SK-N-SH (cell line): ENCODE data around the gene SHBG. TPM values are rescaled to one million over a fixed set of nuclear protein-coding genes. Genes with fewer than 3 reads are reported as not detected.

Experiments
- CTCF ChIA-PET: fragments of 300-600, 350-600 bp; formaldehyde crosslinking; extraction: SDS; loops from one replicate; lab custom pipeline; 2021; lab: Yijun Ruan, JAX
- POLR2A ChIA-PET: fragments of 350-600 bp; sonication (Branson Sonifier 250); formaldehyde crosslinking; extraction: SDS; loops from one replicate; lab custom pipeline; 2020; ENCODE audit warnings: antibody characterized with exemption, inconsistent platforms; lab: Yijun Ruan, JAX
- DNase-seq: peaks from one replicate; pipeline ENCODE4 v3.0.0; 2012
- H2AFZ ChIP-seq: fragments of 200-600 bp; sonication (generic); 2 replicates; pipeline ENCODE4 v1.8.1; 2016; ENCODE audit warnings: antibody characterized with exemption, mild to moderate bottlenecking, low read depth
- H3F3A ChIP-seq: fragments of 200-600 bp; sonication (generic); replicated peaks from 2 replicates; pipeline ENCODE3; 2016; ENCODE audit warnings: antibody characterized with exemption, mild to moderate bottlenecking; ENCODE audit not compliant: insufficient read depth
- H3K27ac ChIP-seq, 2 experiments: fragments of 200-500 bp in 1 of 2; fragments of 200-600 bp in 1 of 2; sonication (Bioruptor generic) in 1 of 2; sonication (generic), shearing (Covaris generic) in 1 of 2; 2 replicates each; pipeline versions ENCODE4 v1.5.1 to v1.6.1; 2014 to 2016; ENCODE audit warnings: low read depth in 2 of 2, inconsistent platforms in 1 of 2, low read length in 1 of 2, mild to moderate bottlenecking in 1 of 2, mixed read lengths in 1 of 2
- H3K27me3 ChIP-seq: fragments of 200-600 bp; sonication (generic), shearing (Covaris generic); 2 replicates; pipeline ENCODE4 v1.6.1; 2016; ENCODE audit warnings: mixed run types; ENCODE audit not compliant: insufficient read depth
- H3K36me3 ChIP-seq, 2 experiments: fragments of 200-500 bp in 1 of 2; fragments of 200-600 bp in 1 of 2; sonication (Bioruptor generic) in 1 of 2; sonication (generic) in 1 of 2; replicated peaks in 1 of 2; 2 replicates each; pipeline versions ENCODE3 to v1.5.1; 2014 to 2016; ENCODE audit warnings: low read length in 1 of 2, mild to moderate bottlenecking in 1 of 2; ENCODE audit not compliant: insufficient read depth in 2 of 2, control insufficient read depth in 1 of 2
- H3K4me1 ChIP-seq, 2 experiments: fragments of 200-500 bp in 1 of 2; fragments of 200-600 bp in 1 of 2; sonication (Bioruptor generic) in 1 of 2; sonication (generic), shearing (Covaris generic) in 1 of 2; 2 replicates each; pipeline versions ENCODE4 v1.5.1 to v1.6.1; 2014 to 2016; ENCODE audit warnings: low read depth in 1 of 2, low read length in 1 of 2, mixed run types in 1 of 2; ENCODE audit not compliant: insufficient read depth in 2 of 2, control insufficient read depth in 1 of 2
- H3K4me2 ChIP-seq: fragments of 200-600 bp; sonication (generic), shearing (Covaris generic); 2 replicates; pipeline ENCODE4 v1.6.1; 2017; ENCODE audit warnings: mixed run types
- H3K4me3 ChIP-seq, 2 experiments: fragments of 200-500 bp in 1 of 2; fragments of 200-600 bp in 1 of 2; sonication (Bioruptor generic) in 1 of 2; sonication (generic), shearing (Covaris generic) in 1 of 2; 2 replicates each; pipeline versions ENCODE4 v1.5.1 to v1.8.1; 2014 to 2016; ENCODE audit warnings: low read depth in 2 of 2, inconsistent platforms in 1 of 2, low read length in 1 of 2, mild to moderate bottlenecking in 1 of 2, mixed read lengths in 1 of 2, moderate library complexity in 1 of 2
- H3K79me2 ChIP-seq: fragments of 200-600 bp; sonication (generic); 2 replicates; pipeline ENCODE4 v1.8.1; 2017; ENCODE audit warnings: mild to moderate bottlenecking; ENCODE audit not compliant: insufficient read depth
- H3K9ac ChIP-seq: fragments of 200-600 bp; sonication (generic); 2 replicates; pipeline ENCODE4 v1.6.1; 2017; ENCODE audit warnings: mixed run types
- H3K9me2 ChIP-seq: fragments of 200-600 bp; sonication (generic); 2 replicates; pipeline ENCODE4 v1.6.1; 2017; ENCODE audit warnings: mixed run types
- H3K9me3 ChIP-seq: fragments of 200-600 bp; sonication (generic); 2 replicates; pipeline ENCODE4 v1.6.1; 2017; ENCODE audit warnings: mixed run types, mild to moderate bottlenecking, moderate library complexity
- H4K20me1 ChIP-seq: fragments of 200-600 bp; sonication (generic); 2 replicates; pipeline ENCODE4 v1.6.1; 2017; ENCODE audit warnings: mild to moderate bottlenecking, mixed run types; ENCODE audit not compliant: insufficient read depth
- CHD2 ChIP-seq: fragments of 150-350 bp; IDR thresholded peaks from 2 replicates; pipeline ENCODE4 v1.6.1; 2018; ENCODE audit warnings: low read length; ENCODE audit not compliant: partially characterized antibody
- ELF1 ChIP-seq: IDR thresholded peaks from 2 replicates; pipeline ENCODE4 v1.4.0; 2012
- FOSL2 ChIP-seq: IDR thresholded peaks from 2 replicates; pipeline ENCODE4 v1.4.0; 2012; ENCODE audit warnings: low read depth, mild to moderate bottlenecking, moderate library complexity, borderline replicate concordance
- FOXJ3 ChIP-seq: sonication (generic); formaldehyde crosslinking; IDR thresholded peaks from 2 replicates; pipeline ENCODE4 v1.5.1; 2020; ENCODE audit warnings: mild to moderate bottlenecking, missing genetic modification reagents
- GABPA ChIP-seq: IDR thresholded peaks from 2 replicates; pipeline ENCODE4 v1.4.0; 2012; ENCODE audit warnings: low read depth, mild to moderate bottlenecking
- JUND ChIP-seq: IDR thresholded peaks from 2 replicates; pipeline ENCODE4 v1.4.0; 2012
- MEF2A ChIP-seq: IDR thresholded peaks from 2 replicates; pipeline ENCODE4 v1.4.0; 2012; ENCODE audit warnings: low read depth, borderline replicate concordance
- MXI1 ChIP-seq: IDR thresholded peaks from 2 replicates; pipeline ENCODE4 v1.6.1; 2012; ENCODE audit warnings: mild to moderate bottlenecking, low read depth, low read length, improper control_type of control experiment
- NFIC ChIP-seq: IDR thresholded peaks from 2 replicates; pipeline ENCODE4 v1.4.0; 2012; ENCODE audit warnings: borderline replicate concordance
- RAD21 ChIP-seq: IDR thresholded peaks from 2 replicates; pipeline ENCODE4 v1.6.1; 2012; ENCODE audit warnings: mild to moderate bottlenecking, low read length
- RFX5 ChIP-seq: IDR thresholded peaks from 2 replicates; pipeline ENCODE4 v1.6.1; 2012; ENCODE audit warnings: mild to moderate bottlenecking, improper control_type of control experiment, low read length
- SIN3A ChIP-seq: IDR thresholded peaks from 2 replicates; pipeline ENCODE4 v1.6.1; 2012; ENCODE audit warnings: low read depth, mild to moderate bottlenecking, low read length, moderate library complexity, borderline replicate concordance
- SMC3 ChIP-seq: IDR thresholded peaks from 2 replicates; pipeline ENCODE4 v1.6.1; 2012; ENCODE audit warnings: low read depth, low read length, improper control_type of control experiment
- TCF12 ChIP-seq: IDR thresholded peaks from 2 replicates; pipeline ENCODE4 v1.4.0; 2012
- USF1 ChIP-seq: IDR thresholded peaks from 2 replicates; pipeline ENCODE4 v1.4.0; 2012; ENCODE audit warnings: low read depth, borderline replicate concordance
- USF2 ChIP-seq: fragments of 150-350 bp; IDR thresholded peaks from 2 replicates; pipeline ENCODE4 v1.6.1; 2017; ENCODE audit warnings: antibody characterized with exemption, low read length, low read depth, borderline replicate concordance
- YY1 ChIP-seq: IDR thresholded peaks from 2 replicates; pipeline ENCODE4 v1.4.0; 2012; ENCODE audit warnings: low read depth, mild to moderate bottlenecking
- ZBTB33 ChIP-seq: IDR thresholded peaks from 2 replicates; pipeline ENCODE4 v1.4.0; 2012; ENCODE audit warnings: low read depth, borderline replicate concordance
- WGBS: methylation state at CpG from one replicate; pipeline ENCODE4 v1.1.6; 2017; ENCODE audit warnings: low lambda C conversion rate; 5-methylcytosine and 5-hydroxymethylcytosine counted together
- polyA plus RNA-seq, 3 experiments: library from polyadenylated mRNA; depleted of rRNA; stranded (reverse); fragments of >200 nt; gene quantifications; 2 replicates each; pipeline ENCODE4 v1.2.3, GENCODE V29; 2012
- TF ChIP-seq, protein P1 (sequence below): IDR thresholded peaks from 2 replicates; pipeline ENCODE4 v1.6.1; 2012; ENCODE audit warnings: mild to moderate bottlenecking, low read depth, low read length, moderate library complexity

SHBG gene
- polyA plus RNA-seq, 1 of the 3 experiments (the other 2 are of a cell fraction), result 1.1 TPM

- TF ChIP-seq USF2 (no peak), RAD21 (peak; percentile 87), SMC3 (peak; percentile 80), ZBTB33 (no peak)
These were observed 4.4 kb downstream of the SHBG start (continued) for GRCh38 chr17:7634384-7634783.

GRCh38 chr17:7636163-7636562 is 6.2 kb downstream of the SHBG start:
- POLR2A ChIA-PET, result no interaction called here

More at GRCh38 chr17:7636163-7636562, 6.2 kb downstream of the SHBG start:
- no peak overlapping the region for H3K4me3 ChIP-seq
- H3K27ac ChIP-seq, result no peak overlapping the region
- no peak overlapping the region for H2AFZ ChIP-seq
- 61% methylated on average over 5 of the region's 5 CpGs for WGBS
- H3K36me3 ChIP-seq, result no peaks in the 10 kb centered on the region
- H3K4me1 ChIP-seq, result peaks cover 0 to 8% of the 10 kb centered on the region in 2 experiments; a peak in 1 of 4 replicates
- H3K79me2 ChIP-seq, result no peaks in the 10 kb centered on the region
- H3K9me2 ChIP-seq, result no peaks in the 10 kb centered on the region
- CTCF ChIA-PET, result interaction anchor here (0.6 to 11.8 kb wide), 4 partner anchors 9 to 52 kb away, joined by 3 to 166 read pairs (median 4); partner anchors contain the start of genes ATP1B2, SAT2, TP53 and WRAP53
- no peaks in the 10 kb centered on the region for H3K9me3 ChIP-seq
- no peak for DNase-seq
- H4K20me1 ChIP-seq, result no peaks in the 10 kb centered on the region
- no peaks in the 10 kb centered on the region for H3F3A ChIP-seq
- H3K27me3 ChIP-seq, result no peaks in the 10 kb centered on the region
- no peak overlapping the region for H3K9ac ChIP-seq
- H3K4me2 ChIP-seq, result no peak overlapping the region
- no peak for TF ChIP-seq SIN3A
- no peak for TF ChIP-seq FOXJ3 (CRISPR knock-in tag)
- TF ChIP-seq FOSL2, result no peak
- TF ChIP-seq TCF12, result no peak
- TF ChIP-seq ELF1, result no peak
- TF ChIP-seq, protein P1, sequence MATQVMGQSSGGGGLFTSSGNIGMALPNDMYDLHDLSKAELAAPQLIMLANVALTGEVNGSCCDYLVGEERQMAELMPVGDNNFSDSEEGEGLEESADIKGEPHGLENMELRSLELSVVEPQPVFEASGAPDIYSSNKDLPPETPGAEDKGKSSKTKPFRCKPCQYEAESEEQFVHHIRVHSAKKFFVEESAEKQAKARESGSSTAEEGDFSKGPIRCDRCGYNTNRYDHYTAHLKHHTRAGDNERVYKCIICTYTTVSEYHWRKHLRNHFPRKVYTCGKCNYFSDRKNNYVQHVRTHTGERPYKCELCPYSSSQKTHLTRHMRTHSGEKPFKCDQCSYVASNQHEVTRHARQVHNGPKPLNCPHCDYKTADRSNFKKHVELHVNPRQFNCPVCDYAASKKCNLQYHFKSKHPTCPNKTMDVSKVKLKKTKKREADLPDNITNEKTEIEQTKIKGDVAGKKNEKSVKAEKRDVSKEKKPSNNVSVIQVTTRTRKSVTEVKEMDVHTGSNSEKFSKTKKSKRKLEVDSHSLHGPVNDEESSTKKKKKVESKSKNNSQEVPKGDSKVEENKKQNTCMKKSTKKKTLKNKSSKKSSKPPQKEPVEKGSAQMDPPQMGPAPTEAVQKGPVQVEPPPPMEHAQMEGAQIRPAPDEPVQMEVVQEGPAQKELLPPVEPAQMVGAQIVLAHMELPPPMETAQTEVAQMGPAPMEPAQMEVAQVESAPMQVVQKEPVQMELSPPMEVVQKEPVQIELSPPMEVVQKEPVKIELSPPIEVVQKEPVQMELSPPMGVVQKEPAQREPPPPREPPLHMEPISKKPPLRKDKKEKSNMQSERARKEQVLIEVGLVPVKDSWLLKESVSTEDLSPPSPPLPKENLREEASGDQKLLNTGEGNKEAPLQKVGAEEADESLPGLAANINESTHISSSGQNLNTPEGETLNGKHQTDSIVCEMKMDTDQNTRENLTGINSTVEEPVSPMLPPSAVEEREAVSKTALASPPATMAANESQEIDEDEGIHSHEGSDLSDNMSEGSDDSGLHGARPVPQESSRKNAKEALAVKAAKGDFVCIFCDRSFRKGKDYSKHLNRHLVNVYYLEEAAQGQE, result no peak
- no peak for TF ChIP-seq YY1
- TF ChIP-seq GABPA, result no peak
- no peak for TF ChIP-seq NFIC
- TF ChIP-seq JUND, result no peak
- no peak for TF ChIP-seq RFX5
- TF ChIP-seq USF1, result no peak
- no peak for TF ChIP-seq MXI1
- TF ChIP-seq MEF2A, result no peak
- no peak for TF ChIP-seq SMC3
- TF ChIP-seq ZBTB33, result no peak
- TF ChIP-seq CHD2, result no peak
